K562 (cell line): ENCODE results near the gene CGNL1. TPM values are rescaled to one million over a fixed set of nuclear protein-coding genes. Genes with fewer than 3 reads are reported as not detected.

ENCODE experiments used
- ATAC-seq: fragments of 200-7000 bp; cut with Tn5 transposase; 3 replicates; pipeline ENCODE4 v1.9.1; 2020; ENCODE audit warnings: moderate library complexity
- BruUV-seq: library from RNA; stranded (reverse); fragments of 400-500 nt; replicated peaks from 2 replicates; lab custom pipeline; 2021; lab: Mats Ljungman, UMichigan
- CTCF ChIA-PET: fragments of 300-600 bp; formaldehyde crosslinking; extraction: SDS; loops from one replicate; lab custom pipeline; 2021; ENCODE audit warnings: low intra/inter-chr PET ratio; lab: Yijun Ruan, JAX
- POLR2A ChIA-PET: fragments of 300-600, 350-650 bp; sonication (Branson Sonifier 250); formaldehyde crosslinking; extraction: SDS; loops from one replicate; lab custom pipeline; 2021; ENCODE audit warnings: antibody characterized with exemption, inconsistent platforms; lab: Yijun Ruan, JAX
- DNase-seq, 4 experiments: peaks; one replicate each; pipeline versions ENCODE4 v3.0.0 to v3.0.0-alpha.2; 2011 to 2018; ENCODE audit warnings: low spot score in 3 of 4, mixed read lengths in 3 of 4; ENCODE audit errors: extremely low read depth in 1 of 4
- FAIRE-seq: peaks from 2 replicates; lab custom pipeline; 2011; peaks lifted over from hg19 to GRCh38; lab: Jason Lieb, UNC
- H2AFZ ChIP-seq: 2 replicates; pipeline ENCODE4 v1.6.0; 2011; ENCODE audit warnings: low read depth, low read length, control low read depth, inconsistent platforms
- H3K27ac ChIP-seq: fragments of 200-600 bp; 3 replicates; pipeline ENCODE4 v1.8.0; 2011; ENCODE audit warnings: low read depth, mild to moderate bottlenecking, control low read depth, inconsistent platforms, low read length, moderate library complexity, mixed read lengths; ENCODE audit errors: extremely low read depth
- H3K27me3 ChIP-seq, 2 experiments: fragments of 300-600 bp in 1 of 2; 2 replicates in 1 of 2; 3 replicates in 1 of 2; pipeline versions ENCODE4 v1.6.0 to v1.8.0; 2011; ENCODE audit warnings: inconsistent platforms in 2 of 2, low read length in 2 of 2, mild to moderate bottlenecking in 1 of 2, mixed read lengths in 1 of 2, moderate library complexity in 1 of 2; ENCODE audit not compliant: control insufficient read depth in 2 of 2, insufficient read depth in 2 of 2
- H3K36me3 ChIP-seq: fragments of 300-600 bp; 3 replicates; pipeline ENCODE4 v1.8.0; 2011; ENCODE audit warnings: mild to moderate bottlenecking, low read length, inconsistent platforms; ENCODE audit not compliant: control insufficient read depth, insufficient read depth
- H3K4me1 ChIP-seq, 2 experiments: fragments of 200-600 bp in 1 of 2; replicated peaks in 1 of 2; 2 replicates in 1 of 2; 3 replicates in 1 of 2; pipeline versions ENCODE4 v1.5.1 to v1.8.0; 2011; ENCODE audit warnings: inconsistent platforms in 2 of 2, low read length in 2 of 2, mild to moderate bottlenecking in 1 of 2, mixed read lengths in 1 of 2, moderate library complexity in 1 of 2; ENCODE audit not compliant: control insufficient read depth in 2 of 2, insufficient read depth in 2 of 2
- H3K4me2 ChIP-seq: 2 replicates; pipeline ENCODE4 v1.6.1; 2011; ENCODE audit warnings: low read length, control low read depth, inconsistent platforms, mixed read lengths; ENCODE audit not compliant: insufficient read depth
- H3K4me3 ChIP-seq: fragments of 200-600 bp; sonication (generic), shearing (Covaris generic); 2 replicates; pipeline ENCODE4 v1.5.1; 2016; ENCODE audit warnings: control low read depth, inconsistent platforms
- H3K79me2 ChIP-seq: fragments of 200-600 bp; 3 replicates; pipeline ENCODE4 v1.8.0; 2011; ENCODE audit warnings: low read length, inconsistent platforms; ENCODE audit not compliant: control insufficient read depth, insufficient read depth
- H3K9ac ChIP-seq, 2 experiments: 2 replicates each; pipeline versions ENCODE4 v1.6.0 to v1.6.1; 2011; ENCODE audit warnings: low read depth in 2 of 2, low read length in 2 of 2, control low read depth in 1 of 2, inconsistent platforms in 1 of 2, mild to moderate bottlenecking in 1 of 2, mixed read lengths in 1 of 2; ENCODE audit not compliant: insufficient read depth in 1 of 2
- H3K9me1 ChIP-seq: one replicate; pipeline ENCODE4 v1.6.0; 2011; ENCODE audit warnings: inconsistent platforms, mild to moderate bottlenecking, low read length, moderate library complexity; ENCODE audit not compliant: control insufficient read depth, insufficient read depth
- H3K9me3 ChIP-seq: replicated peaks from 2 replicates; pipeline ENCODE4 v1.5.1; 2011; ENCODE audit warnings: low read depth, low read length, inconsistent platforms; ENCODE audit not compliant: control insufficient read depth, insufficient read depth
- H4K20me1 ChIP-seq: replicated peaks from 2 replicates; pipeline ENCODE4 v1.6.1; 2011; ENCODE audit warnings: low read length, inconsistent platforms, mixed read lengths; ENCODE audit not compliant: control insufficient read depth, insufficient read depth
- MED1 ChIP-seq: sonication (generic); formaldehyde crosslinking; IDR thresholded peaks from 2 replicates; pipeline ENCODE4 v1.8.1; 2023; ENCODE audit warnings: missing genetic modification reagents, borderline replicate concordance
- SP1 ChIP-seq: sonication (generic); formaldehyde crosslinking; IDR thresholded peaks from 2 replicates; pipeline ENCODE4 v1.8.1; 2022; ENCODE audit warnings: mild to moderate bottlenecking, missing genetic modification reagents
- XRCC4 ChIP-seq: IDR thresholded peaks from one replicate; pipeline ENCODE4 v1.6.1; 2011; ENCODE audit not compliant: insufficient read depth, insufficient read length; ENCODE audit errors: extremely low read depth
- ZNF318 ChIP-seq, 2 experiments: fragments of 450-650 bp; IDR thresholded peaks; 2 replicates each; pipeline ENCODE4 v1.6.1; 2016; ENCODE audit warnings: mild to moderate bottlenecking in 2 of 2, borderline replicate concordance in 1 of 2, low read depth in 1 of 2, moderate library complexity in 1 of 2
- ZNF354B ChIP-seq: fragments of 250-450 bp; sonication (Bioruptor Pico); IDR thresholded peaks from 2 replicates; pipeline ENCODE4 v1.4.0; 2020
- WGBS: fragments of 100-300 bp; shearing (Covaris generic); methylation state at CpG from one replicate; pipeline ENCODE4 v1.1.6; 2016; ENCODE audit warnings: low coverage, mixed read lengths; ENCODE audit not compliant: insufficient coverage; ENCODE audit errors: missing lambda C conversion rate; 5-methylcytosine and 5-hydroxymethylcytosine counted together
- in situ Hi-C: fragments of 300-500 bp; cut with MboI; formaldehyde crosslinking; loops from 4 replicates; pipeline ENCODE4 v1.15.0; 2018; ENCODE audit warnings: inconsistent platforms, mixed read lengths
- intact Hi-C: fragments of 100-400 bp; cut with micrococcal nuclease; formaldehyde crosslinking; loops from 2 replicates; pipeline ENCODE4 v1.14.2; 2022
- polyA plus RNA-seq, 8 experiments: library from polyadenylated mRNA; depleted of rRNA in 4 of 8; stranded (reverse) in 5 of 8; unstranded in 3 of 8; fragments of >200 nt; fragmentation: Nextera tagmentation in 2 of 8; fragmentation: Illumina TruSeq in 1 of 8; extraction: Ambion mirVana in 2 of 8; extraction: Trizol in 1 of 8; gene quantifications; 2 replicates each; pipeline versions ENCODE4 v1.2.1 to v1.2.3, GENCODE V29; 2011 to 2014; ENCODE audit warnings: inconsistent platforms in 1 of 8, missing spikeins in 1 of 8
- total RNA-seq, 7 experiments: library from RNA; depleted of rRNA in 6 of 7; stranded (reverse); fragments of >200 nt in 6 of 7; fragmentation: Illumina TruSeq in 2 of 7; extraction: Trizol in 2 of 7; gene quantifications; 2 replicates each; pipeline versions ENCODE4 v1.2.1 to v1.2.3, GENCODE V29; 2011 to 2021; ENCODE audit warnings: low replicate concordance in 1 of 7
- TF ChIP-seq, protein P1 (sequence below): fragments of 450-650 bp; IDR thresholded peaks from 2 replicates; pipeline ENCODE4 v1.6.1; 2016

CGNL1 gene
- total and polyA plus RNA-seq, 9 of the 15 experiments (the other 6 are each of a cell fraction or from before 2014, with no cell fraction given): 0.01 to 0.07 TPM; not detected in 7

GRCh38 chr15:57348081-57348480, 28.2 kb upstream of the CGNL1 start:
- ATAC-seq: no peak
- Histone ChIP-seq H3K4me2 (no peak overlapping the region), H3K27me3 (peaks cover 8 to 17% of the 10 kb centered on the region in 2 experiments), H3K79me2 (no peaks in the 10 kb centered on the region), H4K20me1 (no peaks in the 10 kb centered on the region), H3K36me3 (no peaks in the 10 kb centered on the region), H2AFZ (no peak overlapping the region), H3K9me3 (no peaks in the 10 kb centered on the region), H3K4me3 (no peak overlapping the region), H3K9ac (no peak overlapping the region), H3K4me1 (no peaks in the 10 kb centered on the region), H3K9me1 (no peaks in the 10 kb centered on the region), H3K27ac (no peak overlapping the region)
- no peak for DNase-seq
- ChIA-PET CTCF (no interaction called here), POLR2A (interaction anchor here (0.5 kb wide), 1 partner anchor 147 kb away, joined by 3 read pairs; no protein-coding TSS in a partner anchor)
- BruUV-seq: no TSS peak
- FAIRE-seq: no peak
- in situ Hi-C loops (no loop called here), intact Hi-C loops (loop anchor here (10.0 kb wide), 1 partner anchor 87 kb away; no protein-coding TSS in a partner anchor)
- 11% methylated on average over 1 of the region's 1 CpG for WGBS
- TF ChIP-seq ZNF354B (CRISPR knock-in tag) (no peak), SP1 (CRISPR knock-in tag) (no peak), MED1 (CRISPR knock-in tag) (no peak), ZNF318 (IDR thresholded peaks at IDR 0.05; ENCODE audit: borderline replicate concordance in 1 of 2, low read depth in 1 of 2) (no peak), XRCC4 (no peak)
- TF ChIP-seq, protein P1, sequence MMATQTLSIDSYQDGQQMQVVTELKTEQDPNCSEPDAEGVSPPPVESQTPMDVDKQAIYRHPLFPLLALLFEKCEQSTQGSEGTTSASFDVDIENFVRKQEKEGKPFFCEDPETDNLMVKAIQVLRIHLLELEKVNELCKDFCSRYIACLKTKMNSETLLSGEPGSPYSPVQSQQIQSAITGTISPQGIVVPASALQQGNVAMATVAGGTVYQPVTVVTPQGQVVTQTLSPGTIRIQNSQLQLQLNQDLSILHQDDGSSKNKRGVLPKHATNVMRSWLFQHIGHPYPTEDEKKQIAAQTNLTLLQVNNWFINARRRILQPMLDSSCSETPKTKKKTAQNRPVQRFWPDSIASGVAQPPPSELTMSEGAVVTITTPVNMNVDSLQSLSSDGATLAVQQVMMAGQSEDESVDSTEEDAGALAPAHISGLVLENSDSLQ: no peak
